HepG2 (cell line): ENCODE results near the gene MARS1. TPM values are rescaled to one million over a fixed set of nuclear protein-coding genes. Genes with fewer than 3 reads are reported as not detected.

Experiments used
- AKAP8 ChIP-seq: sonication (generic); formaldehyde crosslinking; IDR thresholded peaks from 2 replicates; pipeline ENCODE4 v1.5.1; 2020; ENCODE audit warnings: mild to moderate bottlenecking, missing genetic modification reagents
- CREB3 ChIP-seq: sonication (generic); formaldehyde crosslinking; IDR thresholded peaks from 2 replicates; pipeline ENCODE4 v1.5.0; 2020; ENCODE audit warnings: missing genetic modification reagents
- FOXP4 ChIP-seq: sonication (generic); formaldehyde crosslinking; IDR thresholded peaks from 2 replicates; pipeline ENCODE4 v1.4.0; 2020; ENCODE audit warnings: missing genetic modification reagents
- KLF12 ChIP-seq: sonication (generic); formaldehyde crosslinking; IDR thresholded peaks from 2 replicates; pipeline ENCODE4 v1.4.0; 2020; ENCODE audit warnings: missing genetic modification reagents, borderline replicate concordance
- LCORL ChIP-seq, 2 experiments: fragments of 450-650 bp in 1 of 2; sonication (generic) in 1 of 2; formaldehyde crosslinking in 1 of 2; IDR thresholded peaks; 2 replicates each; pipeline versions ENCODE4 v1.5.0 to v1.6.1; 2017 to 2020; ENCODE audit warnings: antibody characterized with exemption in 1 of 2, missing genetic modification reagents in 1 of 2
- MED13 ChIP-seq: sonication (generic); formaldehyde crosslinking; IDR thresholded peaks from 2 replicates; pipeline ENCODE4 v1.5.0; 2020; ENCODE audit warnings: missing genetic modification reagents
- PPARG ChIP-seq: conservative IDR thresholded peaks from 2 replicates; pipeline ENCODE4 v1.6.1; 2016; ENCODE audit warnings: missing biosample characterization, missing genetic modification reagents
- TAF1 ChIP-seq: sonication (generic); formaldehyde crosslinking; IDR thresholded peaks from 2 replicates; pipeline ENCODE4 v1.4.0; 2020; ENCODE audit warnings: missing genetic modification reagents
- ZNF383 ChIP-seq: sonication (generic); formaldehyde crosslinking; IDR thresholded peaks from 2 replicates; pipeline ENCODE4 v1.4.0; 2020; ENCODE audit warnings: missing genetic modification reagents, mild to moderate bottlenecking, borderline replicate concordance
- ZNF567 ChIP-seq: sonication (generic); formaldehyde crosslinking; IDR thresholded peaks from 2 replicates; pipeline ENCODE4 v1.8.1; 2023; ENCODE audit warnings: mild to moderate bottlenecking, missing genetic modification reagents, borderline replicate concordance
- polyA plus RNA-seq, 8 experiments: library from polyadenylated mRNA; depleted of rRNA in 3 of 8; stranded (reverse) in 7 of 8; unstranded in 1 of 8; fragments of >200 nt; fragmentation: Illumina TruSeq in 4 of 8; extraction: Trizol in 4 of 8; gene quantifications; 2 replicates each; pipeline versions ENCODE4 v1.2.1 to v1.2.3, GENCODE V29; 2011 to 2016; ENCODE audit warnings: low read depth in 4 of 8, missing spikeins in 1 of 8, mixed read lengths in 1 of 8; ENCODE audit not compliant: insufficient read depth in 1 of 8
- total RNA-seq, 5 experiments: library from RNA; depleted of rRNA; stranded (reverse); fragments of >200 nt; fragmentation: Illumina TruSeq; extraction: Trizol; gene quantifications; 2 replicates each; pipeline ENCODE4 v1.2.3, GENCODE V29; 2016; ENCODE audit warnings: low read depth in 1 of 5
- TF ChIP-seq, protein P1 (sequence below): sonication (generic); formaldehyde crosslinking; IDR thresholded peaks from 2 replicates; pipeline ENCODE4 v1.9.0; 2021; ENCODE audit warnings: missing genetic modification reagents, borderline replicate concordance
- TF ChIP-seq, protein P2 (sequence below): sonication (generic); formaldehyde crosslinking; IDR thresholded peaks from 2 replicates; pipeline ENCODE4 v1.4.0; 2020; ENCODE audit warnings: missing genetic modification reagents, mild to moderate bottlenecking, borderline replicate concordance
- TF ChIP-seq, protein P3 (sequence below): sonication (generic); formaldehyde crosslinking; IDR thresholded peaks from 2 replicates; pipeline ENCODE4 v1.4.0; 2020; ENCODE audit warnings: low read depth, missing genetic modification reagents

The MARS1 gene
- total and polyA plus RNA-seq, 2 of the 13 experiments (the other 11 are each of a cell fraction or from before 2014, with no cell fraction given): 115 to 181 TPM

GRCh38 chr12:57487597-57488401 lies at the start of gene MARS1 (continued):
- no peak for TF ChIP-seq ZNF383
- TF ChIP-seq KLF12: peak; percentile 71; the same call in 1 of the 2 replicates
- TF ChIP-seq AKAP8: no peak
- TF ChIP-seq FOXP4 (CRISPR knock-in tag): peak; percentile 38; the same call in 1 of the 2 replicates
- no peak for TF ChIP-seq ZNF567
- TF ChIP-seq PPARG (CRISPR knock-in tag): peak; percentile 34; the same call in 1 of the 2 replicates
- TF ChIP-seq TAF1: peak; percentile 70
- TF ChIP-seq LCORL (IDR thresholded peaks at IDR 0.05): no peak
- peak; percentile 62; the same call in 1 of the 2 replicates for TF ChIP-seq LCORL (CRISPR knock-in tag; IDR thresholded peaks at IDR 0.05)
- TF ChIP-seq MED13 (CRISPR knock-in tag): no peak
- TF ChIP-seq, protein P1, sequence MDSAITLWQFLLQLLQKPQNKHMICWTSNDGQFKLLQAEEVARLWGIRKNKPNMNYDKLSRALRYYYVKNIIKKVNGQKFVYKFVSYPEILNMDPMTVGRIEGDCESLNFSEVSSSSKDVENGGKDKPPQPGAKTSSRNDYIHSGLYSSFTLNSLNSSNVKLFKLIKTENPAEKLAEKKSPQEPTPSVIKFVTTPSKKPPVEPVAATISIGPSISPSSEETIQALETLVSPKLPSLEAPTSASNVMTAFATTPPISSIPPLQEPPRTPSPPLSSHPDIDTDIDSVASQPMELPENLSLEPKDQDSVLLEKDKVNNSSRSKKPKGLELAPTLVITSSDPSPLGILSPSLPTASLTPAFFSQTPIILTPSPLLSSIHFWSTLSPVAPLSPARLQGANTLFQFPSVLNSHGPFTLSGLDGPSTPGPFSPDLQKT (CRISPR knock-in tag): no peak
- TF ChIP-seq, protein P2, sequence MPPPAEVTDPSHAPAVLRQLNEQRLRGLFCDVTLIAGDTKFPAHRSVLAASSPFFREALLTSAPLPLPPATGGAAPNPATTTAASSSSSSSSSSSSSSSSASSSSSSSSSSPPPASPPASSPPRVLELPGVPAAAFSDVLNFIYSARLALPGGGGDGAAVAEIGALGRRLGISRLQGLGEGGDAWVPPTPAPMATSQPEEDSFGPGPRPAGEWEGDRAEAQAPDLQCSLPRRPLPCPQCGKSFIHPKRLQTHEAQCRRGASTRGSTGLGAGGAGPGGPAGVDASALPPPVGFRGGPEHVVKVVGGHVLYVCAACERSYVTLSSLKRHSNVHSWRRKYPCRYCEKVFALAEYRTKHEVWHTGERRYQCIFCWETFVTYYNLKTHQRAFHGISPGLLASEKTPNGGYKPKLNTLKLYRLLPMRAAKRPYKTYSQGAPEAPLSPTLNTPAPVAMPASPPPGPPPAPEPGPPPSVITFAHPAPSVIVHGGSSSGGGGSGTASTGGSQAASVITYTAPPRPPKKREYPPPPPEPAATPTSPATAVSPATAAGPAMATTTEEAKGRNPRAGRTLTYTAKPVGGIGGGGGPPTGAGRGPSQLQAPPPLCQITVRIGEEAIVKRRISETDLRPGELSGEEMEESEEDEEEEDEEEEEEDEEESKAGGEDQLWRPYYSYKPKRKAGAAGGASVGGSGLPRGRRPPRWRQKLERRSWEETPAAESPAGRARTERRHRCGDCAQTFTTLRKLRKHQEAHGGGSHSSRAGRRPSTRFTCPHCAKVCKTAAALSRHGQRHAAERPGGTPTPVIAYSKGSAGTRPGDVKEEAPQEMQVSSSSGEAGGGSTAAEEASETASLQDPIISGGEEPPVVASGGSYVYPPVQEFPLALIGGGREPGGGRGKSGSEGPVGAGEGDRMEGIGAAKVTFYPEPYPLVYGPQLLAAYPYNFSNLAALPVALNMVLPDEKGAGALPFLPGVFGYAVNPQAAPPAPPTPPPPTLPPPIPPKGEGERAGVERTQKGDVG (CRISPR knock-in tag): peak; percentile 26; the same call in 1 of the 2 replicates
- TF ChIP-seq CREB3 (CRISPR knock-in tag): no peak
- TF ChIP-seq, protein P3, sequence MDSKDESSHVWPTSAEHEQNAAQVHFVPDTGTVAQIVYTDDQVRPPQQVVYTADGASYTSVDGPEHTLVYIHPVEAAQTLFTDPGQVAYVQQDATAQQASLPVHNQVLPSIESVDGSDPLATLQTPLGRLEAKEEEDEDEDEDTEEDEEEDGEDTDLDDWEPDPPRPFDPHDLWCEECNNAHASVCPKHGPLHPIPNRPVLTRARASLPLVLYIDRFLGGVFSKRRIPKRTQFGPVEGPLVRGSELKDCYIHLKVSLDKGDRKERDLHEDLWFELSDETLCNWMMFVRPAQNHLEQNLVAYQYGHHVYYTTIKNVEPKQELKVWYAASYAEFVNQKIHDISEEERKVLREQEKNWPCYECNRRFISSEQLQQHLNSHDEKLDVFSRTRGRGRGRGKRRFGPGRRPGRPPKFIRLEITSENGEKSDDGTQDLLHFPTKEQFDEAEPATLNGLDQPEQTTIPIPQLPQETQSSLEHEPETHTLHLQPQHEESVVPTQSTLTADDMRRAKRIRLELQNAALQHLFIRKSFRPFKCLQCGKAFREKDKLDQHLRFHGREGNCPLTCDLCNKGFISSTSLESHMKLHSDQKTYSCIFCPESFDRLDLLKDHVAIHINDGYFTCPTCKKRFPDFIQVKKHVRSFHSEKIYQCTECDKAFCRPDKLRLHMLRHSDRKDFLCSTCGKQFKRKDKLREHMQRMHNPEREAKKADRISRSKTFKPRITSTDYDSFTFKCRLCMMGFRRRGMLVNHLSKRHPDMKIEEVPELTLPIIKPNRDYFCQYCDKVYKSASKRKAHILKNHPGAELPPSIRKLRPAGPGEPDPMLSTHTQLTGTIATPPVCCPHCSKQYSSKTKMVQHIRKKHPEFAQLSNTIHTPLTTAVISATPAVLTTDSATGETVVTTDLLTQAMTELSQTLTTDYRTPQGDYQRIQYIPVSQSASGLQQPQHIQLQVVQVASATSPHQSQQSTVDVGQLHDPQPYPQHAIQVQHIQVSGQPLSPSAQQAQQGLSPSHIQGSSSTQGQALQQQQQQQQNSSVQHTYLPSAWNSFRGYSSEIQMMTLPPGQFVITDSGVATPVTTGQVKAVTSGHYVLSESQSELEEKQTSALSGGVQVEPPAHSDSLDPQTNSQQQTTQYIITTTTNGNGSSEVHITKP: peak; percentile 46; the same call in 1 of the 2 replicates
